HepG2 (cell line): ENCODE measurements around the gene RITA1. TPM values are rescaled to one million over a fixed set of nuclear protein-coding genes. Genes with fewer than 3 reads are reported as not detected.

Experiments
- BATF2 ChIP-seq: sonication (generic); formaldehyde crosslinking; IDR thresholded peaks from 2 replicates; pipeline ENCODE4 v1.8.0; 2022; ENCODE audit warnings: mild to moderate bottlenecking, missing genetic modification reagents, moderate library complexity
- CEBPG ChIP-seq: IDR thresholded peaks from 2 replicates; pipeline ENCODE4 v1.6.1; 2016
- FOSL2 ChIP-seq: sonication (generic); formaldehyde crosslinking; IDR thresholded peaks from 2 replicates; pipeline ENCODE4 v1.4.0; 2020; ENCODE audit warnings: missing genetic modification reagents
- MAZ ChIP-seq, 2 experiments: sonication (generic) in 1 of 2; formaldehyde crosslinking in 1 of 2; IDR thresholded peaks; 2 replicates each; pipeline versions ENCODE4 v1.5.0 to v1.6.1; 2012 to 2020; ENCODE audit warnings: low read depth in 2 of 2, mild to moderate bottlenecking in 2 of 2, borderline replicate concordance in 1 of 2, improper control_type of control experiment in 1 of 2, low read length in 1 of 2, missing genetic modification reagents in 1 of 2, moderate library complexity in 1 of 2
- NFYC ChIP-seq: IDR thresholded peaks from 2 replicates; pipeline ENCODE4 v1.6.1; 2016; ENCODE audit warnings: missing genetic modification reagents, missing compliant biosample characterization
- NR2F6 ChIP-seq, 2 experiments: IDR thresholded peaks; 2 replicates each; pipeline ENCODE4 v1.6.1; 2016; ENCODE audit warnings: antibody characterized with exemption in 1 of 2, mild to moderate bottlenecking in 1 of 2
- PHF21A ChIP-seq: sonication (generic); formaldehyde crosslinking; IDR thresholded peaks from 2 replicates; pipeline ENCODE4 v1.5.0; 2020; ENCODE audit warnings: mild to moderate bottlenecking, missing genetic modification reagents
- RNF2 ChIP-seq: fragments of 450-650 bp; conservative IDR thresholded peaks from 2 replicates; pipeline ENCODE4 v1.6.1; 2016; ENCODE audit warnings: low read depth
- SOX13 ChIP-seq, 3 experiments: fragments of 450-650 bp in 1 of 3; sonication (generic) in 1 of 3; formaldehyde crosslinking in 1 of 3; IDR thresholded peaks in 2 of 3; conservative IDR thresholded peaks in 1 of 3; 2 replicates each; pipeline versions ENCODE4 v1.5.0 to v1.6.1; 2016 to 2020; ENCODE audit warnings: antibody characterized with exemption in 1 of 3, mild to moderate bottlenecking in 1 of 3, missing compliant biosample characterization in 1 of 3, missing genetic modification reagents in 1 of 3, moderate library complexity in 1 of 3
- SRY ChIP-seq: sonication (generic); formaldehyde crosslinking; IDR thresholded peaks from 2 replicates; pipeline ENCODE4 v1.8.0; 2022; ENCODE audit warnings: mild to moderate bottlenecking, missing genetic modification reagents
- TARDBP ChIP-seq: sonication (generic); formaldehyde crosslinking; IDR thresholded peaks from 2 replicates; pipeline ENCODE4 v1.8.0; 2022; ENCODE audit warnings: mild to moderate bottlenecking, missing genetic modification reagents
- ZNF34 ChIP-seq: sonication (generic); formaldehyde crosslinking; IDR thresholded peaks from 2 replicates; pipeline ENCODE4 v1.4.0; 2020; ENCODE audit warnings: mild to moderate bottlenecking, missing genetic modification reagents, borderline replicate concordance
- ZNF614 ChIP-seq: IDR thresholded peaks from 2 replicates; pipeline ENCODE4 v1.6.1; 2018; ENCODE audit warnings: missing biosample characterization, missing genetic modification reagents, inconsistent platforms, borderline replicate concordance
- ZNF687 ChIP-seq: sonication (generic); formaldehyde crosslinking; IDR thresholded peaks from 2 replicates; pipeline ENCODE4 v1.5.1; 2020; ENCODE audit warnings: mild to moderate bottlenecking, missing genetic modification reagents, moderate library complexity
- ZNF792 ChIP-seq: IDR thresholded peaks from 2 replicates; pipeline ENCODE4 v1.6.1; 2016
- ZSCAN9 ChIP-seq: IDR thresholded peaks from 2 replicates; pipeline ENCODE4 v1.6.1; 2016; ENCODE audit warnings: borderline replicate concordance
- polyA plus RNA-seq, 8 experiments: library from polyadenylated mRNA; depleted of rRNA in 3 of 8; stranded (reverse) in 7 of 8; unstranded in 1 of 8; fragments of >200 nt; fragmentation: Illumina TruSeq in 4 of 8; extraction: Trizol in 4 of 8; gene quantifications; 2 replicates each; pipeline versions ENCODE4 v1.2.1 to v1.2.3, GENCODE V29; 2011 to 2016; ENCODE audit warnings: low read depth in 4 of 8, missing spikeins in 1 of 8, mixed read lengths in 1 of 8; ENCODE audit not compliant: insufficient read depth in 1 of 8
- total RNA-seq, 5 experiments: library from RNA; depleted of rRNA; stranded (reverse); fragments of >200 nt; fragmentation: Illumina TruSeq; extraction: Trizol; gene quantifications; 2 replicates each; pipeline ENCODE4 v1.2.3, GENCODE V29; 2016; ENCODE audit warnings: low read depth in 1 of 5
- TF ChIP-seq, protein P1 (sequence below): sonication (generic); formaldehyde crosslinking; IDR thresholded peaks from 2 replicates; pipeline ENCODE4 v1.5.0; 2020; ENCODE audit warnings: mild to moderate bottlenecking, missing genetic modification reagents
- TF ChIP-seq, protein P2 (sequence below): IDR thresholded peaks from 2 replicates; pipeline ENCODE4 v1.6.1; 2016; ENCODE audit warnings: low read depth, borderline replicate concordance

RITA1 gene
- total and polyA plus RNA-seq, 2 of the 13 experiments (the other 11 are each of a cell fraction or from before 2014, with no cell fraction given), result 12.4 to 28.9 TPM

DNA sequence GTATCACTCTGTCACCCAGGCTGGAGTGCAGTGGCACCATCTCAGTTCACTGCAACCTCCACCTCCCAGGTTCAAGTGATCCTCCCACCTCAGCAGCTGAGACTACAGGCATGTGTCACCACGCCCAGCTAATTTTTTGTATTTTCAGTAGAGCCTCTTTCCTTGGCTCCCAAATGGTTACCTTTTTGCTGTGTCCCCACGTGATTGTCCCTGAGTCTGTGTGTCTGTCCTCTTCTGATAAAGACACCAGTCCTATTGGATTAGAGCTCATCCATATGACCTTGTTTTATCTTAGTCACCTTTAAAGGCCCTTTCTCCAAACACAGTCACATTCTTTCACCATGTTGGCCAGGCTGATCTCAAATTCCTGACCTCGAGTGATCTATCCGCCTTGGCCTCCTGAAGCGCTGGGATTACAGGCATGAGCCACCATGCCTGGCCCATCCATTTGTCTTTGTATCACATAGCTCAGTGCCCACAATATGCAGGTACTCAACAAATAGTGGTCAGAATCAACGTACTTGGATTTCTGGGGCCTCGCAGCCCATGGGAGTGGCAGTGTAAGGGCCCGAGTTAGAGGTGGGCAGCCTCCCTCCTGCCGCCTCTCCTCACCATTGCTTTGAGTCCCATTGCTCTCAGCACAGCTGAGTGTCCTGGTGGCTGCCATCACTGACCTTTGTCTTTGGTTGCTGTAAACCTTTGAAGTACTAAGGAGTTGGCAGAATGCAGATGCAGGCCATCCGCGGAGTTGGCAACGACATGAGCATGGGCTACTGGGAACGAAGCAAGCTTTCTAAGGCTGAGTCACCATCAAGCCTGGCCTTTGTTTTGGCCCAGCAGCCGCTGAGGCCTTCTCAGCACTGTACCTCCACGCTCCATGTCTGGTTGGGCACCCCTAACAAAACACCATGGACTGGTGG is 45.1 kb downstream of the RITA1 start (continued):
- TF ChIP-seq ZNF792 (CRISPR knock-in tag) (peak; percentile 51; the same call in 1 of the 2 replicates), BATF2 (0 out of 2 replicates have a peak, but pooled peaks have one; percentile 31), CEBPG (CRISPR knock-in tag) (peak; percentile 48), MAZ (IDR thresholded peaks at IDR 0.05; ENCODE audit: borderline replicate concordance, low read depth, low read length) (no peak), MAZ (CRISPR knock-in tag; IDR thresholded peaks at IDR 0.05; ENCODE audit: low read depth) (no peak), ZNF687 (CRISPR knock-in tag) (peak; percentile 77), ZNF614 (peak; percentile 41; the same call in 1 of the 2 replicates), SRY (CRISPR knock-in tag) (no peak), SOX13 (IDR thresholded peaks at IDR 0.05) (no peak), SOX13 (CRISPR knock-in tag; conservative IDR thresholded peaks at IDR 0.05 in 1 of 2, IDR thresholded peaks at IDR 0.05 in 1 of 2) (peak in 1 of 2 experiments; percentile 58; a peak in 1 of 4 replicates), NR2F6 (IDR thresholded peaks at IDR 0.05) (peak; percentile 67), NR2F6 (CRISPR knock-in tag; IDR thresholded peaks at IDR 0.05) (peak; percentile 78), FOSL2 (CRISPR knock-in tag) (peak; percentile 68), RNF2 (0 out of 2 replicates have a peak, but pooled peaks have one; percentile 28), PHF21A (0 out of 2 replicates have a peak, but pooled peaks have one; percentile 21), ZSCAN9 (CRISPR knock-in tag) (0 out of 2 replicates have a peak, but pooled peaks have one; percentile 33), ZNF34 (CRISPR knock-in tag) (0 out of 2 replicates have a peak, but pooled peaks have one; percentile 6), NFYC (peak; percentile 28; the same call in 1 of the 2 replicates), TARDBP (CRISPR knock-in tag) (peak; percentile 65)
- TF ChIP-seq, protein P1, sequence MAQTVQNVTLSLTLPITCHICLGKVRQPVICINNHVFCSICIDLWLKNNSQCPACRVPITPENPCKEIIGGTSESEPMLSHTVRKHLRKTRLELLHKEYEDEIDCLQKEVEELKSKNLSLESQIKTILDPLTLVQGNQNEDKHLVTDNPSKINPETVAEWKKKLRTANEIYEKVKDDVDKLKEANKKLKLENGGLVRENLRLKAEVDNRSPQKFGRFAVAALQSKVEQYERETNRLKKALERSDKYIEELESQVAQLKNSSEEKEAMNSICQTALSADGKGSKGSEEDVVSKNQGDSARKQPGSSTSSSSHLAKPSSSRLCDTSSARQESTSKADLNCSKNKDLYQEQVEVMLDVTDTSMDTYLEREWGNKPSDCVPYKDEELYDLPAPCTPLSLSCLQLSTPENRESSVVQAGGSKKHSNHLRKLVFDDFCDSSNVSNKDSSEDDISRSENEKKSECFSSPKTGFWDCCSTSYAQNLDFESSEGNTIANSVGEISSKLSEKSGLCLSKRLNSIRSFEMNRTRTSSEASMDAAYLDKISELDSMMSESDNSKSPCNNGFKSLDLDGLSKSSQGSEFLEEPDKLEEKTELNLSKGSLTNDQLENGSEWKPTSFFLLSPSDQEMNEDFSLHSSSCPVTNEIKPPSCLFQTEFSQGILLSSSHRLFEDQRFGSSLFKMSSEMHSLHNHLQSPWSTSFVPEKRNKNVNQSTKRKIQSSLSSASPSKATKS, result no peak
- TF ChIP-seq, protein P2, sequence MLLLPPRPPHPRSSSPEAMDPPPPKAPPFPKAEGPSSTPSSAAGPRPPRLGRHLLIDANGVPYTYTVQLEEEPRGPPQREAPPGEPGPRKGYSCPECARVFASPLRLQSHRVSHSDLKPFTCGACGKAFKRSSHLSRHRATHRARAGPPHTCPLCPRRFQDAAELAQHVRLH (CRISPR knock-in tag), result 0 out of 2 replicates have a peak, but pooled peaks have one; percentile 44
